GM23338 (cell line): ENCODE measurements around the gene P2RY8. TPM values are rescaled to one million over a fixed set of nuclear protein-coding genes. Genes with fewer than 3 reads are reported as not detected.

Source experiments
- ATAC-seq: fragments of 200-7000 bp; cut with Tn5 transposase; 3 replicates; pipeline ENCODE4 v1.9.1; 2020
- DNase-seq: peaks from one replicate; pipeline ENCODE4 v3.0.0-alpha.2; 2015; ENCODE audit warnings: low spot score
- H2AFZ ChIP-seq: fragments of 200-600 bp; sonication (generic); 2 replicates; pipeline ENCODE4 v1.8.0; 2016; ENCODE audit warnings: antibody characterized with exemption, mild to moderate bottlenecking, moderate library complexity
- H3F3A ChIP-seq: fragments of 200-600 bp; sonication (generic); replicated peaks from 2 replicates; pipeline ENCODE4 v1.8.0; 2017; ENCODE audit warnings: antibody characterized with exemption, mixed run types, low read depth
- H3K27ac ChIP-seq: fragments of 200-600 bp; sonication (generic); 2 replicates; pipeline ENCODE4 v1.6.1; 2016; ENCODE audit warnings: low read depth
- H3K27me3 ChIP-seq: fragments of 200-600 bp; sonication (generic); 2 replicates; pipeline ENCODE4 v1.8.0; 2016; ENCODE audit warnings: mild to moderate bottlenecking, mixed run types, moderate library complexity; ENCODE audit not compliant: insufficient read depth
- H3K36me3 ChIP-seq: fragments of 200-600 bp; sonication (generic); 2 replicates; pipeline ENCODE4 v1.8.0; 2016; ENCODE audit warnings: mild to moderate bottlenecking; ENCODE audit not compliant: insufficient read depth
- H3K4me1 ChIP-seq: fragments of 200-600 bp; sonication (generic); 2 replicates; pipeline ENCODE4 v1.8.0; 2016; ENCODE audit warnings: mild to moderate bottlenecking, moderate library complexity; ENCODE audit not compliant: insufficient read depth
- H3K4me2 ChIP-seq: fragments of 200-600 bp; sonication (generic); 2 replicates; pipeline ENCODE4 v1.7.1; 2017; ENCODE audit warnings: mixed run types
- H3K4me3 ChIP-seq: fragments of 200-600 bp; sonication (generic); 2 replicates; pipeline ENCODE4 v1.6.1; 2016; ENCODE audit warnings: mixed run types
- H3K79me2 ChIP-seq: fragments of 200-600 bp; sonication (generic); replicated peaks from 2 replicates; pipeline ENCODE4 v1.8.0; 2017; ENCODE audit warnings: mild to moderate bottlenecking; ENCODE audit not compliant: insufficient read depth
- H3K9me2 ChIP-seq: fragments of 200-600 bp; sonication (generic); 2 replicates; pipeline ENCODE4 v1.8.0; 2017; ENCODE audit not compliant: insufficient read depth
- H4K20me1 ChIP-seq: fragments of 200-600 bp; sonication (generic); replicated peaks from 2 replicates; pipeline ENCODE4 v1.8.0; 2017; ENCODE audit warnings: mild to moderate bottlenecking; ENCODE audit not compliant: insufficient read depth
- H3K27ac Mint-ChIP-seq: 2 replicates; pipeline ENCODE4 v1.8.0; 2020; ENCODE audit warnings: inconsistent platforms, mild to moderate bottlenecking, moderate library complexity, mixed read lengths
- H3K27me3 Mint-ChIP-seq: 3 replicates; pipeline ENCODE4 v1.8.0; 2022; ENCODE audit warnings: low read depth, mild to moderate bottlenecking, moderate library complexity, mixed read lengths, inconsistent platforms; ENCODE audit not compliant: insufficient read depth, poor library complexity
- H3K36me3 Mint-ChIP-seq: 3 replicates; pipeline ENCODE4 v1.8.0; 2021; ENCODE audit warnings: low read depth, mild to moderate bottlenecking, inconsistent platforms, moderate library complexity, mixed read lengths
- H3K4me1 Mint-ChIP-seq: 3 replicates; pipeline ENCODE4 v1.8.0; 2020; ENCODE audit warnings: mild to moderate bottlenecking, inconsistent platforms, mixed read lengths
- H3K4me3 Mint-ChIP-seq: 3 replicates; pipeline ENCODE4 v1.8.0; 2021; ENCODE audit warnings: moderate library complexity, mild to moderate bottlenecking, inconsistent platforms, mixed read lengths
- H3K9me3 Mint-ChIP-seq: 3 replicates; pipeline ENCODE4 v1.8.0; 2020; ENCODE audit warnings: moderate library complexity, mild to moderate bottlenecking, inconsistent platforms, mixed read lengths
- CREB1 ChIP-seq: fragments of 250-450 bp; sonication (Bioruptor Pico); IDR thresholded peaks from 2 replicates; pipeline ENCODE4 v1.5.0; 2020; ENCODE audit warnings: low read depth, mild to moderate bottlenecking, moderate library complexity
- CTCF ChIP-seq, 2 experiments: fragments of 200-600 bp in 1 of 2; sonication (generic) in 1 of 2; conservative IDR thresholded peaks; 2 replicates each; pipeline versions ENCODE4 v1.5.1 to v1.6.1; 2016 to 2017; ENCODE audit warnings: antibody characterized with exemption in 2 of 2, low read depth in 2 of 2, mild to moderate bottlenecking in 2 of 2, moderate library complexity in 1 of 2
- EZH2 ChIP-seq: fragments of 200-600 bp; sonication (generic); IDR thresholded peaks from one replicate; pipeline ENCODE4 v1.8.0; 2017; ENCODE audit warnings: antibody characterized with exemption, mild to moderate bottlenecking, low read depth; ENCODE audit not compliant: unreplicated experiment
- EZH2phosphoT487 ChIP-seq: fragments of 200-600 bp; sonication (generic); IDR thresholded peaks from one replicate; pipeline ENCODE4 v1.8.1; 2018; ENCODE audit warnings: antibody characterized with exemption; ENCODE audit not compliant: unreplicated experiment
- JUNB ChIP-seq: IDR thresholded peaks from one replicate; pipeline ENCODE4 v1.6.1; 2016; ENCODE audit warnings: antibody characterized with exemption; ENCODE audit not compliant: unreplicated experiment
- NANOG ChIP-seq: IDR thresholded peaks from 2 replicates; pipeline ENCODE4 v1.6.1; 2016; ENCODE audit warnings: antibody characterized with exemption, borderline replicate concordance
- ZNF331 ChIP-seq: fragments of 250-450 bp; sonication (Bioruptor Pico); IDR thresholded peaks from 2 replicates; pipeline ENCODE4 v1.5.0; 2020; ENCODE audit warnings: low read depth, mild to moderate bottlenecking, moderate library complexity
- polyA plus RNA-seq: library from polyadenylated mRNA; unstranded; fragments of >200 nt; fragmentation: Nextera tagmentation; extraction: Ambion mirVana; gene quantifications from 2 replicates; pipeline ENCODE4 v1.2.1, GENCODE V29; 2016
- total RNA-seq: library from RNA; depleted of rRNA; stranded (reverse); fragments of >200 nt; shearing (Covaris generic); gene quantifications from 2 replicates; pipeline ENCODE4 v1.2.3, GENCODE V29; 2014
- TF ChIP-seq, protein P1 (sequence below): IDR thresholded peaks from one replicate; pipeline ENCODE4 v1.6.1; 2018; ENCODE audit warnings: antibody characterized with exemption; ENCODE audit not compliant: unreplicated experiment
- TF ChIP-seq, protein P2 (sequence below): IDR thresholded peaks from 2 replicates; pipeline ENCODE4 v1.6.1; 2016; ENCODE audit warnings: antibody characterized with exemption

P2RY8 gene
- total and polyA plus RNA-seq, 2 experiments from 2014 or later: 0.24 TPM; not detected in 1

GRCh38 chrX:1511150-1511549 is 25.8 kb downstream of the P2RY8 start:
- Mint-ChIP-seq H3K27ac (no peak overlapping the region), H3K4me3 (no peak overlapping the region), H3K9me3 (peaks cover 58% of the 10 kb centered on the region), H3K4me1 (no peaks in the 10 kb centered on the region), H3K27me3 (no peaks in the 10 kb centered on the region), H3K36me3 (peaks cover 3% of the 10 kb centered on the region; the same call in 1 of the 3 replicates)
- Histone ChIP-seq H3F3A (no peaks in the 10 kb centered on the region), H3K4me1 (no peaks in the 10 kb centered on the region), H3K27ac (no peak overlapping the region), H3K27me3 (no peaks in the 10 kb centered on the region), H4K20me1 (no peaks in the 10 kb centered on the region), H3K4me3 (no peak overlapping the region), H2AFZ (no peak overlapping the region), H3K36me3 (no peaks in the 10 kb centered on the region), H3K9me2 (no peaks in the 10 kb centered on the region), H3K4me2 (no peak overlapping the region), H3K79me2 (no peaks in the 10 kb centered on the region)
- no peak for DNase-seq
- no peak for ATAC-seq
- no peak for TF ChIP-seq JUNB
- TF ChIP-seq, protein P1, sequence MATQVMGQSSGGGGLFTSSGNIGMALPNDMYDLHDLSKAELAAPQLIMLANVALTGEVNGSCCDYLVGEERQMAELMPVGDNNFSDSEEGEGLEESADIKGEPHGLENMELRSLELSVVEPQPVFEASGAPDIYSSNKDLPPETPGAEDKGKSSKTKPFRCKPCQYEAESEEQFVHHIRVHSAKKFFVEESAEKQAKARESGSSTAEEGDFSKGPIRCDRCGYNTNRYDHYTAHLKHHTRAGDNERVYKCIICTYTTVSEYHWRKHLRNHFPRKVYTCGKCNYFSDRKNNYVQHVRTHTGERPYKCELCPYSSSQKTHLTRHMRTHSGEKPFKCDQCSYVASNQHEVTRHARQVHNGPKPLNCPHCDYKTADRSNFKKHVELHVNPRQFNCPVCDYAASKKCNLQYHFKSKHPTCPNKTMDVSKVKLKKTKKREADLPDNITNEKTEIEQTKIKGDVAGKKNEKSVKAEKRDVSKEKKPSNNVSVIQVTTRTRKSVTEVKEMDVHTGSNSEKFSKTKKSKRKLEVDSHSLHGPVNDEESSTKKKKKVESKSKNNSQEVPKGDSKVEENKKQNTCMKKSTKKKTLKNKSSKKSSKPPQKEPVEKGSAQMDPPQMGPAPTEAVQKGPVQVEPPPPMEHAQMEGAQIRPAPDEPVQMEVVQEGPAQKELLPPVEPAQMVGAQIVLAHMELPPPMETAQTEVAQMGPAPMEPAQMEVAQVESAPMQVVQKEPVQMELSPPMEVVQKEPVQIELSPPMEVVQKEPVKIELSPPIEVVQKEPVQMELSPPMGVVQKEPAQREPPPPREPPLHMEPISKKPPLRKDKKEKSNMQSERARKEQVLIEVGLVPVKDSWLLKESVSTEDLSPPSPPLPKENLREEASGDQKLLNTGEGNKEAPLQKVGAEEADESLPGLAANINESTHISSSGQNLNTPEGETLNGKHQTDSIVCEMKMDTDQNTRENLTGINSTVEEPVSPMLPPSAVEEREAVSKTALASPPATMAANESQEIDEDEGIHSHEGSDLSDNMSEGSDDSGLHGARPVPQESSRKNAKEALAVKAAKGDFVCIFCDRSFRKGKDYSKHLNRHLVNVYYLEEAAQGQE: no peak
- no peak for TF ChIP-seq CTCF (conservative IDR thresholded peaks at IDR 0.05; ENCODE audit: low read depth in 2 of 2)

GRCh38 chrX:1507511-1508463 is 29.2 kb downstream of the P2RY8 start:
- Histone ChIP-seq H3K27ac (no peak overlapping the region), H3K4me2 (no peak overlapping the region), H3F3A (no peaks in the 10 kb centered on the region), H4K20me1 (no peaks in the 10 kb centered on the region), H3K79me2 (no peaks in the 10 kb centered on the region), H3K4me1 (no peaks in the 10 kb centered on the region), H3K36me3 (no peaks in the 10 kb centered on the region), H3K27me3 (no peaks in the 10 kb centered on the region), H2AFZ (peak overlapping the region; percentile 38; the same call in 1 of the 2 replicates), H3K4me3 (no peak overlapping the region), H3K9me2 (no peaks in the 10 kb centered on the region)
- H3K4me1 Mint-ChIP-seq: no peaks in the 10 kb centered on the region
- H3K9me3 Mint-ChIP-seq: peaks cover 65% of the 10 kb centered on the region
- H3K27ac Mint-ChIP-seq: no peak overlapping the region
- peaks cover 2% of the 10 kb centered on the region for H3K27me3 Mint-ChIP-seq
- ATAC-seq (no peak), DNase-seq (no peak)
- H3K4me3 Mint-ChIP-seq: no peak overlapping the region
- peaks cover 3% of the 10 kb centered on the region; the same call in 1 of the 3 replicates for H3K36me3 Mint-ChIP-seq
- TF ChIP-seq ZNF331 (CRISPR knock-in tag): no peak
- TF ChIP-seq CTCF (conservative IDR thresholded peaks at IDR 0.05; ENCODE audit: low read depth in 2 of 2): no peak
- TF ChIP-seq, protein P2, sequence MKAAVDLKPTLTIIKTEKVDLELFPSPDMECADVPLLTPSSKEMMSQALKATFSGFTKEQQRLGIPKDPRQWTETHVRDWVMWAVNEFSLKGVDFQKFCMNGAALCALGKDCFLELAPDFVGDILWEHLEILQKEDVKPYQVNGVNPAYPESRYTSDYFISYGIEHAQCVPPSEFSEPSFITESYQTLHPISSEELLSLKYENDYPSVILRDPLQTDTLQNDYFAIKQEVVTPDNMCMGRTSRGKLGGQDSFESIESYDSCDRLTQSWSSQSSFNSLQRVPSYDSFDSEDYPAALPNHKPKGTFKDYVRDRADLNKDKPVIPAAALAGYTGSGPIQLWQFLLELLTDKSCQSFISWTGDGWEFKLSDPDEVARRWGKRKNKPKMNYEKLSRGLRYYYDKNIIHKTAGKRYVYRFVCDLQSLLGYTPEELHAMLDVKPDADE: no peak
- TF ChIP-seq, protein P1: no peak
- no peak for TF ChIP-seq CREB1 (CRISPR knock-in tag)
- TF ChIP-seq NANOG: no peak
- no peak for TF ChIP-seq EZH2
- TF ChIP-seq EZH2phosphoT487: no peak
